ENCODE results near the gene MACROD2.

Gene MACROD2

DNA sequence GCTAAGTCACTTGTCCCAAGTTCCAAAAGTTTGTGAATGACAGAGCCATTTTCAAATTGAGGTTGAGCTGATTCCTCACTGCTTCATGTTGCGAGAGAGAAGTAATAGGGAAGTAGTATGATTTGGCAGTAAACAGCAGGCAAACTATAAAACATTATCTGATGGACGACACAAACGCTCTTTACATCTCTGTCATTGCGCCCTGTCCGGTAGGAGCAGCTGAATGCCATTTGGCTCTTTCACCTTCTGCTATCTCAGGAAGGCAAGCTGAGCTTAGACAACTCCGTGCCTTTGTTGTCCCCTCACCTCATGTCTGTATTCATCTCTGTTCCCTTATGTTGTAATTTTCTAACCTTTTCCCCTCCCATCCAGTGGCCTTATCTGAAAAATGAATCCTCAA, 782.8 kb downstream of the MACROD2 start:
- no peaks in the 10 kb centered on the region for H3K36me3 ChIP-seq (ENCODE audit: control insufficient read depth in 2 of 2, insufficient read depth in 1 of 2, low read length in 2 of 2)
- CTCF ChIA-PET, result interaction anchor here (1.0 kb wide), 1 partner anchor 231 kb away, joined by 3 read pairs; no protein-coding TSS in a partner anchor

More for the DNA sequence above, 782.8 kb downstream of the MACROD2 start:
- TF ChIP-seq, protein P1, sequence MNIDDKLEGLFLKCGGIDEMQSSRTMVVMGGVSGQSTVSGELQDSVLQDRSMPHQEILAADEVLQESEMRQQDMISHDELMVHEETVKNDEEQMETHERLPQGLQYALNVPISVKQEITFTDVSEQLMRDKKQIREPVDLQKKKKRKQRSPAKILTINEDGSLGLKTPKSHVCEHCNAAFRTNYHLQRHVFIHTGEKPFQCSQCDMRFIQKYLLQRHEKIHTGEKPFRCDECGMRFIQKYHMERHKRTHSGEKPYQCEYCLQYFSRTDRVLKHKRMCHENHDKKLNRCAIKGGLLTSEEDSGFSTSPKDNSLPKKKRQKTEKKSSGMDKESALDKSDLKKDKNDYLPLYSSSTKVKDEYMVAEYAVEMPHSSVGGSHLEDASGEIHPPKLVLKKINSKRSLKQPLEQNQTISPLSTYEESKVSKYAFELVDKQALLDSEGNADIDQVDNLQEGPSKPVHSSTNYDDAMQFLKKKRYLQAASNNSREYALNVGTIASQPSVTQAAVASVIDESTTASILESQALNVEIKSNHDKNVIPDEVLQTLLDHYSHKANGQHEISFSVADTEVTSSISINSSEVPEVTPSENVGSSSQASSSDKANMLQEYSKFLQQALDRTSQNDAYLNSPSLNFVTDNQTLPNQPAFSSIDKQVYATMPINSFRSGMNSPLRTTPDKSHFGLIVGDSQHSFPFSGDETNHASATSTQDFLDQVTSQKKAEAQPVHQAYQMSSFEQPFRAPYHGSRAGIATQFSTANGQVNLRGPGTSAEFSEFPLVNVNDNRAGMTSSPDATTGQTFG (tag by site-specific recombination; IDR thresholded peaks at IDR 0.05; ENCODE audit: borderline replicate concordance), result no peak
- TF ChIP-seq ZNF169 (tag by site-specific recombination; IDR thresholded peaks at IDR 0.05), result no peak
- TF ChIP-seq, protein P2, sequence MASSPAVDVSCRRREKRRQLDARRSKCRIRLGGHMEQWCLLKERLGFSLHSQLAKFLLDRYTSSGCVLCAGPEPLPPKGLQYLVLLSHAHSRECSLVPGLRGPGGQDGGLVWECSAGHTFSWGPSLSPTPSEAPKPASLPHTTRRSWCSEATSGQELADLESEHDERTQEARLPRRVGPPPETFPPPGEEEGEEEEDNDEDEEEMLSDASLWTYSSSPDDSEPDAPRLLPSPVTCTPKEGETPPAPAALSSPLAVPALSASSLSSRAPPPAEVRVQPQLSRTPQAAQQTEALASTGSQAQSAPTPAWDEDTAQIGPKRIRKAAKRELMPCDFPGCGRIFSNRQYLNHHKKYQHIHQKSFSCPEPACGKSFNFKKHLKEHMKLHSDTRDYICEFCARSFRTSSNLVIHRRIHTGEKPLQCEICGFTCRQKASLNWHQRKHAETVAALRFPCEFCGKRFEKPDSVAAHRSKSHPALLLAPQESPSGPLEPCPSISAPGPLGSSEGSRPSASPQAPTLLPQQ (tag by site-specific recombination; IDR thresholded peaks at IDR 0.05), result no peak
- TF ChIP-seq, protein P3, sequence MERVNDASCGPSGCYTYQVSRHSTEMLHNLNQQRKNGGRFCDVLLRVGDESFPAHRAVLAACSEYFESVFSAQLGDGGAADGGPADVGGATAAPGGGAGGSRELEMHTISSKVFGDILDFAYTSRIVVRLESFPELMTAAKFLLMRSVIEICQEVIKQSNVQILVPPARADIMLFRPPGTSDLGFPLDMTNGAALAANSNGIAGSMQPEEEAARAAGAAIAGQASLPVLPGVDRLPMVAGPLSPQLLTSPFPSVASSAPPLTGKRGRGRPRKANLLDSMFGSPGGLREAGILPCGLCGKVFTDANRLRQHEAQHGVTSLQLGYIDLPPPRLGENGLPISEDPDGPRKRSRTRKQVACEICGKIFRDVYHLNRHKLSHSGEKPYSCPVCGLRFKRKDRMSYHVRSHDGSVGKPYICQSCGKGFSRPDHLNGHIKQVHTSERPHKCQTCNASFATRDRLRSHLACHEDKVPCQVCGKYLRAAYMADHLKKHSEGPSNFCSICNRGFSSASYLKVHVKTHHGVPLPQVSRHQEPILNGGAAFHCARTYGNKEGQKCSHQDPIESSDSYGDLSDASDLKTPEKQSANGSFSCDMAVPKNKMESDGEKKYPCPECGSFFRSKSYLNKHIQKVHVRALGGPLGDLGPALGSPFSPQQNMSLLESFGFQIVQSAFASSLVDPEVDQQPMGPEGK (tag by site-specific recombination; IDR thresholded peaks at IDR 0.05), result no peak
- TF ChIP-seq ZBTB48 (tag by site-specific recombination; IDR thresholded peaks at IDR 0.05), result no peak
- TF ChIP-seq KLF10 (tag by site-specific recombination; IDR thresholded peaks at IDR 0.05), result no peak
- TF ChIP-seq YY2 (tag by site-specific recombination; IDR thresholded peaks at IDR 0.05), result no peak
- no peak for TF ChIP-seq ZNF146 (tag by site-specific recombination; IDR thresholded peaks at IDR 0.05)
- no peak for TF ChIP-seq ZNF558 (tag by site-specific recombination; IDR thresholded peaks at IDR 0.05)
- no peak for TF ChIP-seq SP3 (tag by site-specific recombination; IDR thresholded peaks at IDR 0.05)
- TF ChIP-seq ZNF623 (tag by site-specific recombination; IDR thresholded peaks at IDR 0.05), result no peak
- no peak for TF ChIP-seq ZNF596 (tag by site-specific recombination; IDR thresholded peaks at IDR 0.05)
- TF ChIP-seq GFI1B (tag by site-specific recombination; IDR thresholded peaks at IDR 0.05), result no peak
- TF ChIP-seq, protein P4, sequence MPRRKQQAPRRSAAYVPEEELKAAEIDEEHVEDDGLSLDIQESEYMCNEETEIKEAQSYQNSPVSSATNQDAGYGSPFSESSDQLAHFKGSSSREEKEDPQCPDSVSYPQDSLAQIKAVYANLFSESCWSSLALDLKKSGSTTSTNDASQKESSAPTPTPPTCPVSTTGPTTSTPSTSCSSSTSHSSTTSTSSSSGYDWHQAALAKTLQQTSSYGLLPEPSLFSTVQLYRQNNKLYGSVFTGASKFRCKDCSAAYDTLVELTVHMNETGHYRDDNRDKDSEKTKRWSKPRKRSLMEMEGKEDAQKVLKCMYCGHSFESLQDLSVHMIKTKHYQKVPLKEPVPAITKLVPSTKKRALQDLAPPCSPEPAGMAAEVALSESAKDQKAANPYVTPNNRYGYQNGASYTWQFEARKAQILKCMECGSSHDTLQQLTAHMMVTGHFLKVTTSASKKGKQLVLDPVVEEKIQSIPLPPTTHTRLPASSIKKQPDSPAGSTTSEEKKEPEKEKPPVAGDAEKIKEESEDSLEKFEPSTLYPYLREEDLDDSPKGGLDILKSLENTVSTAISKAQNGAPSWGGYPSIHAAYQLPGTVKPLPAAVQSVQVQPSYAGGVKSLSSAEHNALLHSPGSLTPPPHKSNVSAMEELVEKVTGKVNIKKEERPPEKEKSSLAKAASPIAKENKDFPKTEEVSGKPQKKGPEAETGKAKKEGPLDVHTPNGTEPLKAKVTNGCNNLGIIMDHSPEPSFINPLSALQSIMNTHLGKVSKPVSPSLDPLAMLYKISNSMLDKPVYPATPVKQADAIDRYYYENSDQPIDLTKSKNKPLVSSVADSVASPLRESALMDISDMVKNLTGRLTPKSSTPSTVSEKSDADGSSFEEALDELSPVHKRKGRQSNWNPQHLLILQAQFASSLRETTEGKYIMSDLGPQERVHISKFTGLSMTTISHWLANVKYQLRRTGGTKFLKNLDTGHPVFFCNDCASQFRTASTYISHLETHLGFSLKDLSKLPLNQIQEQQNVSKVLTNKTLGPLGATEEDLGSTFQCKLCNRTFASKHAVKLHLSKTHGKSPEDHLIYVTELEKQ (tag by site-specific recombination; IDR thresholded peaks at IDR 0.05; ENCODE audit: borderline replicate concordance), result no peak
- TF ChIP-seq, protein P5, sequence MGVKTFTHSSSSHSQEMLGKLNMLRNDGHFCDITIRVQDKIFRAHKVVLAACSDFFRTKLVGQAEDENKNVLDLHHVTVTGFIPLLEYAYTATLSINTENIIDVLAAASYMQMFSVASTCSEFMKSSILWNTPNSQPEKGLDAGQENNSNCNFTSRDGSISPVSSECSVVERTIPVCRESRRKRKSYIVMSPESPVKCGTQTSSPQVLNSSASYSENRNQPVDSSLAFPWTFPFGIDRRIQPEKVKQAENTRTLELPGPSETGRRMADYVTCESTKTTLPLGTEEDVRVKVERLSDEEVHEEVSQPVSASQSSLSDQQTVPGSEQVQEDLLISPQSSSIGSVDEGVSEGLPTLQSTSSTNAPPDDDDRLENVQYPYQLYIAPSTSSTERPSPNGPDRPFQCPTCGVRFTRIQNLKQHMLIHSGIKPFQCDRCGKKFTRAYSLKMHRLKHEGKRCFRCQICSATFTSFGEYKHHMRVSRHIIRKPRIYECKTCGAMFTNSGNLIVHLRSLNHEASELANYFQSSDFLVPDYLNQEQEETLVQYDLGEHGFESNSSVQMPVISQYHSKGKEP (tag by site-specific recombination; IDR thresholded peaks at IDR 0.05), result no peak
- TF ChIP-seq, protein P6, sequence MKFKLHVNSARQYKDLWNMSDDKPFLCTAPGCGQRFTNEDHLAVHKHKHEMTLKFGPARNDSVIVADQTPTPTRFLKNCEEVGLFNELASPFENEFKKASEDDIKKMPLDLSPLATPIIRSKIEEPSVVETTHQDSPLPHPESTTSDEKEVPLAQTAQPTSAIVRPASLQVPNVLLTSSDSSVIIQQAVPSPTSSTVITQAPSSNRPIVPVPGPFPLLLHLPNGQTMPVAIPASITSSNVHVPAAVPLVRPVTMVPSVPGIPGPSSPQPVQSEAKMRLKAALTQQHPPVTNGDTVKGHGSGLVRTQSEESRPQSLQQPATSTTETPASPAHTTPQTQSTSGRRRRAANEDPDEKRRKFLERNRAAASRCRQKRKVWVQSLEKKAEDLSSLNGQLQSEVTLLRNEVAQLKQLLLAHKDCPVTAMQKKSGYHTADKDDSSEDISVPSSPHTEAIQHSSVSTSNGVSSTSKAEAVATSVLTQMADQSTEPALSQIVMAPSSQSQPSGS (tag by site-specific recombination; IDR thresholded peaks at IDR 0.05; ENCODE audit: low read depth), result no peak
- no peak for TF ChIP-seq ZNF747 (tag by site-specific recombination; IDR thresholded peaks at IDR 0.05)
- no peak for TF ChIP-seq ZNF514 (tag by site-specific recombination; IDR thresholded peaks at IDR 0.05)
- POLR2A ChIA-PET, result no interaction called here
- no peak overlapping the region for H3K4me3 ChIP-seq (ENCODE audit: low read depth, low read length)
- no peak overlapping the region for H3K27ac ChIP-seq (ENCODE audit: extremely low read depth, low read depth, low read length)
- peaks cover 3% of the 10 kb centered on the region; the same call in 1 of the 2 replicates for H3K4me1 ChIP-seq (ENCODE audit: control insufficient read depth, insufficient read depth, low read length)
- no peaks in the 10 kb centered on the region for H3K9me3 ChIP-seq (ENCODE audit: control insufficient read depth, insufficient read depth, low read depth, low read length)
